ENCODE results near the gene DAPK1. TPM values are rescaled to one million over a fixed set of nuclear protein-coding genes. Genes with fewer than 3 reads are reported as not detected.
A peak's percentile ranks its signal among the peaks of the same experiment; 100 is the strongest.

The DAPK1 gene
- total and polyA plus RNA-seq, 8 donors = 9.0 to 88.7 (median 50.7) TPM

DNA sequence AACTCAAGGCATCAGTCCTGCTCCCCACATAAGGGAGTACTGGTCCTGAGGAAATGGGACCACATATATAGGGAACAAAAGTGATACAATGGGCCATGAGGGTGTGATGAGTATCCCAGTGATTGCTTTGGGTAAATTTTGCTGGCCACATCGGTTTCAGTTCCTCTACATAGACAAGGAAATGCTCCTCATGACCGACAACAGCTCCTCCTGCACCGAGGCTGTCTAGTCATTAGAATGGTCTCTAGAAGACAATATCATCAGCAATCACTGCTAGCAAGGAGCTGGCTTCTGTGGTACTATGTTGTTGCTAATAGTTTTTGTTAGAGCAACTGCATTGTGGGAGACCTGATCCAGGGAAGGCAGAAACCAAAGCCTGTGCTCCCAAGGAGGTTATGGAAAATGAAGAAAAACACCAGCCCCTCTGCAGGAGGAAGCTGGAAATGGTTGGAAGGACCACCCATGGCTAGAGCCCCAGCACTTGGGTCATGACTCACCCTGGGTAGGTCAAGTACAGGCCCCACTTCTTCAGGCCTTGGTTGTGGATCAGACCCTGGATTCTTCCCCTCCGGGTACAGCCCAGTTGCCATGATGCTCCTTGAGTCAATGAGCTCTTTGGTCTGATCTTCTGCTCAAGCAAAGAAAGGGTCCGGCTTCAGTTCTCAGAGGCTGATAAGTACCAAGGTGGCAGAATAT, 224.9 kb downstream of the DAPK1 start:
- Histone ChIP-seq H3K4me3 (no peak overlapping the region), H3K27ac (peak overlapping the region in 2 of 5 donors; percentile 7 to 20), H3K36me3 (peaks cover 0 to under 1% (median 0%) of the 10 kb centered on the region in 4 donors), H3K9me3 (no peaks in the 10 kb centered on the region), H3K27me3 (peaks cover 0 to 11% (median 0%) of the 10 kb centered on the region in 3 donors), H3K4me1 (peaks cover 14 to 20% (median 17%) of the 10 kb centered on the region in 4 donors)
- no peak for TF ChIP-seq EP300 (IDR thresholded peaks at IDR 0.05)
- TF ChIP-seq, protein P1, sequence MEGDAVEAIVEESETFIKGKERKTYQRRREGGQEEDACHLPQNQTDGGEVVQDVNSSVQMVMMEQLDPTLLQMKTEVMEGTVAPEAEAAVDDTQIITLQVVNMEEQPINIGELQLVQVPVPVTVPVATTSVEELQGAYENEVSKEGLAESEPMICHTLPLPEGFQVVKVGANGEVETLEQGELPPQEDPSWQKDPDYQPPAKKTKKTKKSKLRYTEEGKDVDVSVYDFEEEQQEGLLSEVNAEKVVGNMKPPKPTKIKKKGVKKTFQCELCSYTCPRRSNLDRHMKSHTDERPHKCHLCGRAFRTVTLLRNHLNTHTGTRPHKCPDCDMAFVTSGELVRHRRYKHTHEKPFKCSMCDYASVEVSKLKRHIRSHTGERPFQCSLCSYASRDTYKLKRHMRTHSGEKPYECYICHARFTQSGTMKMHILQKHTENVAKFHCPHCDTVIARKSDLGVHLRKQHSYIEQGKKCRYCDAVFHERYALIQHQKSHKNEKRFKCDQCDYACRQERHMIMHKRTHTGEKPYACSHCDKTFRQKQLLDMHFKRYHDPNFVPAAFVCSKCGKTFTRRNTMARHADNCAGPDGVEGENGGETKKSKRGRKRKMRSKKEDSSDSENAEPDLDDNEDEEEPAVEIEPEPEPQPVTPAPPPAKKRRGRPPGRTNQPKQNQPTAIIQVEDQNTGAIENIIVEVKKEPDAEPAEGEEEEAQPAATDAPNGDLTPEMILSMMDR (IDR thresholded peaks at IDR 0.05) = no peak
- peak in 1 of 3 donors; percentile 5 for TF ChIP-seq POLR2AphosphoS5 (IDR thresholded peaks at IDR 0.05)
- TF ChIP-seq POLR2A (IDR thresholded peaks at IDR 0.05) = no peak
- WGBS, 5 donors = 87 to 98% (median 91%) methylated on average over 5 of the region's 5 CpGs
- peak in 1 of 2 donors; percentile 34 for DNase-seq
- intact Hi-C loops (cut with DNase I; ENCODE audit: low total_unique reads) = no loop called here

DNA sequence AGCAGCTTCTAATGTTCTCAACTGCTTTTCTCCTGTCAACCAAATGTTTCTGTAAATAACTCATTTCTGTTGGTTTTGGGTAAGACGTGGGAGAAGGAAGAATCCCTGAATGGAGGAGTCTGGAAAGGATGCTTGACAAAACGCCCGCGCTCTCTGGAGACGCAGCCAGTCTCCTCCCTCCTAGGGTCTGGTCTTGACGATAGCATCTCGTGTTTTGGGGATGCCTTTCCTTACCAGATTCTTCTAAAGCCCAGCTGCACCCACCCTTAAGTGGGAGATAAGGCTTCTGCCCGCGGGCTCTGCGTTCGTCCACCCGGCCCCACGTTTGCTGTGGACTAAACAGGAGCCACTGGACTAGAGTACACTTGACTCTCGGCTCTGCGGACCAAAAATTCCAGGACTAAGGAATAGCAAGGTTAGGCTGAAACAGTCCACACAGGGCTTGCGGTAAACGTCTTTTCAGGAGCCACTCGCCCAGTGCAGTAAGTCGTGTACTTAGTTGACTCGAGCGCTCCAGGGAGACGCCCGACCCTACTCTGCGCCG, 227.8 kb downstream of the DAPK1 start:
- Histone ChIP-seq H3K27ac (peak overlapping the region; percentile 79 to 95 (median 91)), H3K9me3 (no peaks in the 10 kb centered on the region), H3K4me3 (peak overlapping the region; percentile 51 to 69 (median 56)), H3K27me3 (peaks cover 0 to 11% (median 0%) of the 10 kb centered on the region in 3 donors), H3K4me1 (peaks cover 14 to 46% (median 30%) of the 10 kb centered on the region in 4 donors), H3K36me3 (peaks cover 0 to 29% (median 24%) of the 10 kb centered on the region in 4 donors)
- 4 to 9% (median 5%) methylated on average over 19 to 25 of the region's 25 CpGs for WGBS, 5 donors
- intact Hi-C loops (cut with DNase I; ENCODE audit: low total_unique reads) = no loop called here
- peak in 1 of 2 donors; percentile 59 for DNase-seq
- no peak for TF ChIP-seq POLR2AphosphoS5 (IDR thresholded peaks at IDR 0.05)
- TF ChIP-seq, protein P1 (IDR thresholded peaks at IDR 0.05) = no peak
- TF ChIP-seq EP300 (IDR thresholded peaks at IDR 0.05) = no peak
- TF ChIP-seq POLR2A (IDR thresholded peaks at IDR 0.05) = no peak

DNA sequence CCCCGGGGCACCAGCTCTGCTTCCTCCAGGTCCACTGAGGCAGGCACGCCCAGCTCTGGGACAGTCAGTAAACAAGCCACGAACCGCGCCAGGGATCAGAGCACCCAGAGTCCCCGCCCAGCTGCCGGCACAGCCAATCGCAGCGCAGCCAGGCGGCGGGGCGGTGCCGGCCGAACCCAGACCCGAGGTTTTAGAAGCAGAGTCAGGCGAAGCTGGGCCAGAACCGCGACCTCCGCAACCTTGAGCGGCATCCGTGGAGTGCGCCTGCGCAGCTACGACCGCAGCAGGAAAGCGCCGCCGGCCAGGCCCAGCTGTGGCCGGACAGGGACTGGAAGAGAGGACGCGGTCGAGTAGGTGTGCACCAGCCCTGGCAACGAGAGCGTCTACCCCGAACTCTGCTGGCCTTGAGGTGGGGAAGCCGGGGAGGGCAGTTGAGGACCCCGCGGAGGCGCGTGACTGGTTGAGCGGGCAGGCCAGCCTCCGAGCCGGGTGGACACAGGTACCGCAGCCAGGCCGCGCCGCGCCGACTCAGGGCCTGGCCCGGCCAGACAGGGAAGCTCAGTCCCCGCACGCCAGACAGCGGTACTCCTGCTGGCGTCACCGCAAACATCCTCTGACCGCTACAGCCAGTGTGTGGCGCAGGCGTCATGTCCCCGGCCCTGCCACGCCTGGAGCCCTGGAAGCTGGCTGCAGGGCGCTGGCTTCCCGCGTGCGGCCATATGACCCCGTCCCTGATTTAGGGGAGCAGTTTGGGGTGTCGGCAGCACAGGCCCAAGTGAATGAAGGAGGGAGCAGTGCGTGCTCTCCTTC, 228.4 kb downstream of the DAPK1 start, which contains the start of gene CTSL:
Gene CTSL (plus strand): TSS at position 220 of the 810 bp plus-strand sequence. CDS start 1,485 bp downstream, outside the sequence.
- Histone ChIP-seq H3K27me3 (peaks cover 0 to 11% (median 0%) of the 10 kb centered on the region in 3 donors), H3K4me3 (peak within 1 kb of the TSS; percentile 51 to 69 (median 56)), H3K9me3 (no peaks in the 10 kb centered on the region), H3K36me3 (peaks cover 0 to 36% (median 30%) of the 10 kb centered on the region in 4 donors), H3K27ac (peak within 1 kb of the TSS; percentile 79 to 95 (median 91)), H3K4me1 (peaks cover 14 to 48% (median 30%) of the 10 kb centered on the region in 4 donors)
- intact Hi-C loops (cut with DNase I; ENCODE audit: low total_unique reads) = no loop called here
- WGBS, 5 donors = 0 to 3% (median 1%) methylated on average over 23 to 67 of the region's 67 CpGs
- peak; percentile 77 to 85 (median 81) for TF ChIP-seq POLR2AphosphoS5 (IDR thresholded peaks at IDR 0.05)
- no peak for TF ChIP-seq EP300 (IDR thresholded peaks at IDR 0.05)
- peak; percentile 85 to 94 for DNase-seq

DNA sequence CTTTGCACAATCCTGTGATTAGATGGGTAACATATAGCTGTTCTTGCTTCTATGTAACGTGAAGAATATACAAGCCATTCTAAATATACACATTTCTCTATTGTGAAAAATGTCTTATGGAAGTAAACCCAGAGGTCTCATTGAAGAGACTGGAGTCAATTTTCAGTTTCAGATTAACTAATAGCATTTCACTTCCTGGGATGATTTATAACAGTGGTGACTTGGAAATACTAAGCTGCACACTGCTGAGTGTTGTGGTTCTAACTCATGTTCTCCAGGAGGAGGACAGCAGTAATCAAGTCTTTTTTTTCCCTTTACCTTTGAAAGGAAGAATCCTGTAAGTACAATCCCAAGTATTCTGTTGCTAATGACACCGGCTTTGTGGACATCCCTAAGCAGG, 231.6 kb downstream of the DAPK1 start:
- Histone ChIP-seq H3K4me3 (peak overlapping the region in 1 of 4 donors; percentile 55), H3K36me3 (peaks cover 0 to 48% (median 43%) of the 10 kb centered on the region in 4 donors), H3K9me3 (no peaks in the 10 kb centered on the region), H3K4me1 (peaks cover 14 to 48% (median 30%) of the 10 kb centered on the region in 4 donors), H3K27me3 (peaks cover 0 to 11% (median 0%) of the 10 kb centered on the region in 3 donors), H3K27ac (no peak overlapping the region)
- intact Hi-C loops (cut with DNase I; ENCODE audit: low total_unique reads) = no loop called here
- 88 to 97% (median 91%) methylated on average over 2 of the region's 2 CpGs for WGBS, 5 donors
- TF ChIP-seq POLR2AphosphoS5 (IDR thresholded peaks at IDR 0.05) (no peak), EP300 (IDR thresholded peaks at IDR 0.05) (no peak), POLR2A (IDR thresholded peaks at IDR 0.05) (no peak)
- TF ChIP-seq, protein P1 (IDR thresholded peaks at IDR 0.05) = no peak
- DNase-seq = no peak

All from stomach (tissue), 9 donors.